ENCODE results near the gene BBIP1.
"Not testable (repeated sequence)": the region's sequence is repeated elsewhere in the genome, so short reads cannot be mapped to it uniquely, and the experiment has no call there.

BBIP1 gene

GRCh38 chr10:110881905-110882304, 37.1 kb downstream of the BBIP1 start:
- DNase-seq, result no peak

GRCh38 chr10:110881247-110881646, 37.7 kb downstream of the BBIP1 start:
- DNase-seq, result no peak

GRCh38 chr10:110880012-110880411, 39.0 kb downstream of the BBIP1 start:
- DNase-seq, result no peak

- no peak for DNase-seq
These were observed 42.2 kb downstream of the BBIP1 start for GRCh38 chr10:110876788-110877187.

GRCh38 chr10:110876000-110876399, 43.0 kb downstream of the BBIP1 start:
- no peak for DNase-seq

- no peak for DNase-seq
These were observed 45.0 kb downstream of the BBIP1 start for GRCh38 chr10:110873951-110874350.

- no peak for DNase-seq
These were observed 45.7 kb downstream of the BBIP1 start for GRCh38 chr10:110872984-110873923.

- DNase-seq, result peak; percentile 89 to 91
These were observed 46.6 kb downstream of the BBIP1 start for GRCh38 chr10:110872145-110872983.

- DNase-seq, result peak; percentile 95 to 96
These were observed 47.5 kb downstream of the BBIP1 start, which contains the start of gene PDCD4 for GRCh38 chr10:110871298-110872084. PDCD4 (plus strand) TSS chr10:110871928; CDS start chr10:110876028, 4,100 bp downstream.

GRCh38 chr10:110870823-110871297, 48.1 kb downstream of the BBIP1 start:
- DNase-seq, result no peak

GRCh38 chr10:110868981-110869380, 50.0 kb downstream of the BBIP1 start:
- peak; percentile 72 to 79 for DNase-seq

GRCh38 chr10:110867807-110868465, 51.0 kb downstream of the BBIP1 start:
- no peak for DNase-seq

GRCh38 chr10:110867011-110867806, 51.8 kb downstream of the BBIP1 start:
- not testable (repeated sequence) for DNase-seq

- DNase-seq, result no peak
These were observed 53.0 kb downstream of the BBIP1 start for GRCh38 chr10:110865809-110866482.

GRCh38 chr10:110865186-110865808, 53.7 kb downstream of the BBIP1 start:
- DNase-seq, result no peak

- DNase-seq, result peak; percentile 79 to 86
These were observed 54.3 kb downstream of the BBIP1 start for GRCh38 chr10:110864662-110865140.

GRCh38 chr10:110863956-110864355, 55.0 kb downstream of the BBIP1 start:
- DNase-seq, result no peak

- DNase-seq, result no peak
These were observed 55.6 kb downstream of the BBIP1 start for GRCh38 chr10:110863361-110863760.

GRCh38 chr10:110862961-110863360, 56.0 kb downstream of the BBIP1 start:
- no peak for DNase-seq

All from CD4-positive, alpha-beta T cell treated with Interleukin-1 beta for 1 hour (primary cell).